Astrocyte (in vitro differentiated cells and primary cell): ENCODE results near the gene CEMP1. TPM values are rescaled to one million over a fixed set of nuclear protein-coding genes. Genes with fewer than 3 reads are reported as not detected.

Experiments used
- DNase-seq: peaks from one replicate; pipeline ENCODE4 v3.0.0-alpha.2; 2010; ENCODE audit warnings: low read depth
- FAIRE-seq: peaks from 2 replicates; lab custom pipeline; 2011; peaks lifted over from hg19 to GRCh38; lab: Jason Lieb, UNC
- H2AFZ ChIP-seq: 2 replicates; pipeline ENCODE4 v1.6.0; 2012; ENCODE audit warnings: low read depth, low read length, inconsistent platforms
- H3K27ac ChIP-seq: 2 replicates; pipeline ENCODE4 v1.5.1; 2011; ENCODE audit warnings: low read depth, low read length, inconsistent platforms
- H3K27me3 ChIP-seq: 2 replicates; pipeline ENCODE4 v1.6.0; 2011; ENCODE audit warnings: low read length, inconsistent platforms; ENCODE audit not compliant: insufficient read depth
- H3K36me3 ChIP-seq: 2 replicates; pipeline ENCODE4 v1.5.1; 2011; ENCODE audit warnings: low read length, inconsistent platforms; ENCODE audit not compliant: insufficient read depth
- H3K4me1 ChIP-seq: 2 replicates; pipeline ENCODE4 v1.5.1; 2011; ENCODE audit warnings: low read length, inconsistent platforms; ENCODE audit not compliant: insufficient read depth
- H3K4me2 ChIP-seq: 2 replicates; pipeline ENCODE4 v1.6.0; 2012; ENCODE audit warnings: low read length, inconsistent platforms
- H3K4me3 ChIP-seq: 2 replicates; pipeline ENCODE4 v1.5.1; 2011; ENCODE audit warnings: low read depth, mild to moderate bottlenecking, low read length, inconsistent platforms; ENCODE audit not compliant: insufficient read depth
- H3K79me2 ChIP-seq: 2 replicates; pipeline ENCODE4 v1.6.0; 2012; ENCODE audit warnings: mild to moderate bottlenecking, low read length, inconsistent platforms; ENCODE audit not compliant: insufficient read depth
- H3K9ac ChIP-seq: 2 replicates; pipeline ENCODE4 v1.6.0; 2012; ENCODE audit warnings: mild to moderate bottlenecking, low read length, inconsistent platforms
- H3K9me3 ChIP-seq: 2 replicates; pipeline ENCODE4 v1.5.1; 2012; ENCODE audit warnings: low read depth, mild to moderate bottlenecking, low read length, inconsistent platforms; ENCODE audit not compliant: insufficient read depth
- H4K20me1 ChIP-seq: 2 replicates; pipeline ENCODE4 v1.6.0; 2012; ENCODE audit warnings: low read length, inconsistent platforms; ENCODE audit not compliant: insufficient read depth
- H3K27ac Mint-ChIP-seq: one replicate; pipeline ENCODE4 v1.8.0; 2021; ENCODE audit warnings: mild to moderate bottlenecking, mixed read lengths; ENCODE audit not compliant: unreplicated experiment
- H3K27me3 Mint-ChIP-seq: one replicate; pipeline ENCODE4 v1.8.0; 2021; ENCODE audit warnings: low read depth, mixed read lengths; ENCODE audit not compliant: unreplicated experiment
- H3K36me3 Mint-ChIP-seq: one replicate; pipeline ENCODE4 v1.8.0; 2021; ENCODE audit warnings: low read depth, mixed read lengths; ENCODE audit not compliant: unreplicated experiment
- H3K4me1 Mint-ChIP-seq: one replicate; pipeline ENCODE4 v1.8.0; 2021; ENCODE audit warnings: low read depth, mixed read lengths; ENCODE audit not compliant: unreplicated experiment
- H3K4me3 Mint-ChIP-seq: one replicate; pipeline ENCODE4 v1.8.0; 2021; ENCODE audit warnings: mild to moderate bottlenecking, moderate library complexity, mixed read lengths; ENCODE audit not compliant: unreplicated experiment
- H3K9me3 Mint-ChIP-seq: one replicate; pipeline ENCODE4 v1.8.0; 2021; ENCODE audit warnings: mild to moderate bottlenecking, mixed read lengths; ENCODE audit not compliant: unreplicated experiment
- EZH2 ChIP-seq: IDR thresholded peaks from 2 replicates; pipeline ENCODE4 v1.6.1; 2012; ENCODE audit warnings: mild to moderate bottlenecking, low read length, inconsistent platforms; ENCODE audit not compliant: insufficient read depth
- total RNA-seq: library from RNA; stranded (reverse); gene quantifications from 2 replicates; pipeline ENCODE4 v1.2.1, GENCODE V29; 2021
- TF ChIP-seq, protein P1 (sequence below): IDR thresholded peaks from 2 replicates; pipeline ENCODE4 v1.5.1; 2011; ENCODE audit warnings: low read depth, mild to moderate bottlenecking, inconsistent platforms, low read length, moderate library complexity; ENCODE audit not compliant: insufficient read depth

The CEMP1 gene
- total RNA-seq, 1 donor from 2014 or later = not detected

DNA sequence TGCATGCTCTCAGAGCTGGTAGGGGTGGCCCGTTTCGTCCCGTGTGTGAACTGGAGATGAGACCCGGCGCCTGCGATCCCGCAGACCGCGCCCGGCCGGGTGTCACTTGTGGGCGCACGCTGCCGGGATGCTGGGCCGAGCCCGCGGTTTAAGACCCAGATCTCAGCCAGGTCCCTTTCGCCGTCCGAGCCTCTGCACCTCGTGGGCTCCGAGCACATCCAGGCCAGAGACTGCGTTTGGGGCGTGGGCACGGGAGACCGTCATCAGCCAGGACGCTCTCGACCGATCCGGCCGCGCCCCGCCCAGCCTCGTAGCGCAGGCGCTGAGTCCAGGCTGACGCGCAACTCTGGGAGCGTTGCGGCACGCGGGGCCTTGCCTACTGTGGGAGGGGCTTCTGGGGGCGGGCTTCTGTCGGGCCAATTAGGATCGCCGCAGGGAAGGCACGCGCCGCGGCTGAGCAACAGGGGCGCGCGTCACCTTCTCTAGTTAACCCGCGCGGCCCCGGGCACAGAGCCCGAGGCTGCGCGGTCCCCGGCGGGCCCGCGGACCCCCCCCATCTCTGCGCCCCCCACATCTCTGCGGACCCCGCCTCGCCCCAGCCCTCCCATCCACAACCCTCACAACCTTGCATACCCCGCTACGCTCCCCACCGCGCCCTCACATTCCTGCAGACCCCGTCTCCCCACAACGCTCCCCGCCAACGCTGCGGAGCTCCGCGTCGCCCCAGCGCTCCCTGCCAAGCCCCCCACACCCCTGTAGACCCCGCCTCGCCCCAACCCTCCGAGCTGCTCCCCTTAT, 687 bp upstream of the CEMP1 start:
- H3K9me3 ChIP-seq = no peaks in the 10 kb centered on the region
- no peaks in the 10 kb centered on the region for H3K27me3 ChIP-seq
- Mint-ChIP-seq H3K9me3 (no peaks in the 10 kb centered on the region), H3K36me3 (peaks cover 2% of the 10 kb centered on the region), H3K4me3 (peak overlapping the region; percentile 83), H3K27ac (peak overlapping the region; percentile 90), H3K27me3 (no peaks in the 10 kb centered on the region), H3K4me1 (peaks cover 10% of the 10 kb centered on the region)
- H3K36me3 ChIP-seq = no peaks in the 10 kb centered on the region
- TF ChIP-seq, protein P1, sequence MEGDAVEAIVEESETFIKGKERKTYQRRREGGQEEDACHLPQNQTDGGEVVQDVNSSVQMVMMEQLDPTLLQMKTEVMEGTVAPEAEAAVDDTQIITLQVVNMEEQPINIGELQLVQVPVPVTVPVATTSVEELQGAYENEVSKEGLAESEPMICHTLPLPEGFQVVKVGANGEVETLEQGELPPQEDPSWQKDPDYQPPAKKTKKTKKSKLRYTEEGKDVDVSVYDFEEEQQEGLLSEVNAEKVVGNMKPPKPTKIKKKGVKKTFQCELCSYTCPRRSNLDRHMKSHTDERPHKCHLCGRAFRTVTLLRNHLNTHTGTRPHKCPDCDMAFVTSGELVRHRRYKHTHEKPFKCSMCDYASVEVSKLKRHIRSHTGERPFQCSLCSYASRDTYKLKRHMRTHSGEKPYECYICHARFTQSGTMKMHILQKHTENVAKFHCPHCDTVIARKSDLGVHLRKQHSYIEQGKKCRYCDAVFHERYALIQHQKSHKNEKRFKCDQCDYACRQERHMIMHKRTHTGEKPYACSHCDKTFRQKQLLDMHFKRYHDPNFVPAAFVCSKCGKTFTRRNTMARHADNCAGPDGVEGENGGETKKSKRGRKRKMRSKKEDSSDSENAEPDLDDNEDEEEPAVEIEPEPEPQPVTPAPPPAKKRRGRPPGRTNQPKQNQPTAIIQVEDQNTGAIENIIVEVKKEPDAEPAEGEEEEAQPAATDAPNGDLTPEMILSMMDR = no peak
- TF ChIP-seq EZH2 = no peak
- peak overlapping the region; percentile 54 for H3K4me3 ChIP-seq
- DNase-seq = peak; percentile 90
- H3K79me2 ChIP-seq = no peaks in the 10 kb centered on the region
- FAIRE-seq = no peak
- peak overlapping the region; percentile 72 for H3K9ac ChIP-seq
- H3K4me1 ChIP-seq = peaks cover 16% of the 10 kb centered on the region
- peak overlapping the region; percentile 92 for H3K4me2 ChIP-seq
- peaks cover 4% of the 10 kb centered on the region for H4K20me1 ChIP-seq
- peak overlapping the region; percentile 73 for H2AFZ ChIP-seq
- peak overlapping the region; percentile 59 for H3K27ac ChIP-seq

DNA sequence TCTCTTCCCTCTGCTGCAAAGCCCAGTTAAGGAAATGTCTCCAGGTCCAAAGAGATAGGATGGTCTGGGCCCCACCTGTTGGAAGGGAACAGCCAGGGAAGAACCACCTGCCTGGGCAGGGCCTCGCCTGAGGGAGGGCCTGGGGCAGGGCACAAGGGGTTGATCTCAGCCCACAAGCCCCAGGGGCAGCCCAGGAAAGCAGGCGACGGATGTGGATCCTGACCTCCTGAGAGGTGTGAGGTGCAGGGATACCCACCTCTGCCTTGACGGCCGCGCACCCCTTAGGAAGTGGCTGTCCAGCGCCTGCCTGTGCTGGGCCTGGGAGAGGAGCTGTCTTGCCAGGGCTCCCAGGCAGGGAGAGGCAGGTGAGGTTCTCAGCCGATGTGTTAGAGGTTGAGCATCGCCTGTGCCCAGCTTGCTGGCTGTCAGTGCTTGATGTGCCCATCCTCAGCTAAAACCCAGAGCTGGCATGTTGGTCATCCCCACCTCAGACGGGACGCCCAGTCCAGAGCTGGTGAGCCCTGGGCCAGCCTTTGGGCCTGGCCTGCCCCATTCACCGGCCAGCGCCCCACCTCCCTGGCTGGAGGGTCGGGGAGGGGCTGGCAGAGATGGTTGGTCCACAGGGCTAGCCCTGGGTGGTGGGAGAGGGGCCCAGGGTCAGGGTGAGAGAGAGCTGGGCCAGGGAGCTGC, 434 bp downstream of the CEMP1 start:
- Histone ChIP-seq H3K9ac (peak overlapping the region; percentile 72), H3K27me3 (no peaks in the 10 kb centered on the region), H4K20me1 (peaks cover 8% of the 10 kb centered on the region), H3K36me3 (peaks cover 2% of the 10 kb centered on the region), H3K9me3 (no peaks in the 10 kb centered on the region), H3K27ac (peak overlapping the region; percentile 59), H2AFZ (no peak overlapping the region), H3K4me2 (peak overlapping the region; percentile 92), H3K79me2 (peaks cover 4% of the 10 kb centered on the region), H3K4me3 (no peak overlapping the region), H3K4me1 (peaks cover 16% of the 10 kb centered on the region)
- H3K27me3 Mint-ChIP-seq = no peaks in the 10 kb centered on the region
- FAIRE-seq (no peak), DNase-seq (no peak)
- peaks cover 10% of the 10 kb centered on the region for H3K4me1 Mint-ChIP-seq
- H3K9me3 Mint-ChIP-seq = no peaks in the 10 kb centered on the region
- H3K4me3 Mint-ChIP-seq = peak overlapping the region; percentile 57
- no peak overlapping the region for H3K27ac Mint-ChIP-seq
- H3K36me3 Mint-ChIP-seq = peaks cover 1% of the 10 kb centered on the region
- TF ChIP-seq EZH2 = no peak

DNA sequence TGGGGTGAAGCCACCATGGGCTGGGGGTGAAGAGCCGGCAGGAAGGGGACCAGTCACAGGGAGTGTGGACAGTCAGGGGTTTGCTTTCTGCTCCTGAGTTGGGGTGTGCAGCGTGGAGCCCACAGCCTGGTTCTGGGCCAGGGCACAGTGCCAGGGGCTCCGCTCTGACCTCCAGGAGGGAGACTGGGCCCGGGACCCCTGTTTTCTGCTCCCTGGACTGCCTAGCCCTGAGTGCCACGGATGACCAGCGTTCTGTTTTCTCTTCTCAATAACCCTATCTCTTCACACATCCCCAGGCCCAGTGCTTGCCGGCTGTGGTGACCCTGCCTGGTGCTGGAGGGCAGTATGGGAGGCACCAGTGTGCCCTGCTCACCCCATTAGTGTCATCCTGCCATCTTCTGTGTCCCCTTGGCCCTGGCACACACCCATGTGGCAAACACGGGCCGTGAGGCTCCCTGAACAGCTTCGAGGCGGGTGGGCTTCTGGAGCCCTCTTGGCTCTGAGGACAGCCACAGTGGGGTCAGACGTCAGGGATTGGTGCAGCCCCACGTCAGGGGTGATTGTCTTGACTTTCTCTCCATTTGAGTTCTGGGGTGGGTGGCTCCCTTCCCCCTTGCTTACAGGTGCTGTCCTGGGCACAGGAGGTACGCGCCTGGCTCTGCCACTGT, 1.1 kb downstream of the CEMP1 start:
- Histone ChIP-seq H3K4me2 (no peak overlapping the region), H3K27ac (no peak overlapping the region), H4K20me1 (peaks cover 8% of the 10 kb centered on the region), H3K4me1 (peaks cover 16% of the 10 kb centered on the region), H3K79me2 (peaks cover 4% of the 10 kb centered on the region), H3K27me3 (no peaks in the 10 kb centered on the region), H2AFZ (no peak overlapping the region), H3K9me3 (no peaks in the 10 kb centered on the region), H3K4me3 (no peak overlapping the region), H3K9ac (no peak overlapping the region), H3K36me3 (peaks cover 2% of the 10 kb centered on the region)
- peak overlapping the region; percentile 86 for H3K27ac Mint-ChIP-seq
- peaks cover 6% of the 10 kb centered on the region for H3K4me1 Mint-ChIP-seq
- H3K9me3 Mint-ChIP-seq = no peaks in the 10 kb centered on the region
- no peaks in the 10 kb centered on the region for H3K36me3 Mint-ChIP-seq
- peak overlapping the region; percentile 27 for H3K4me3 Mint-ChIP-seq
- no peak for TF ChIP-seq EZH2
- TF ChIP-seq, protein P1 = no peak
- no peak for FAIRE-seq
- DNase-seq = no peak
- H3K27me3 Mint-ChIP-seq = no peaks in the 10 kb centered on the region
